ENCODE measurements around the gene ARHGAP18.

The ARHGAP18 gene

DNA sequence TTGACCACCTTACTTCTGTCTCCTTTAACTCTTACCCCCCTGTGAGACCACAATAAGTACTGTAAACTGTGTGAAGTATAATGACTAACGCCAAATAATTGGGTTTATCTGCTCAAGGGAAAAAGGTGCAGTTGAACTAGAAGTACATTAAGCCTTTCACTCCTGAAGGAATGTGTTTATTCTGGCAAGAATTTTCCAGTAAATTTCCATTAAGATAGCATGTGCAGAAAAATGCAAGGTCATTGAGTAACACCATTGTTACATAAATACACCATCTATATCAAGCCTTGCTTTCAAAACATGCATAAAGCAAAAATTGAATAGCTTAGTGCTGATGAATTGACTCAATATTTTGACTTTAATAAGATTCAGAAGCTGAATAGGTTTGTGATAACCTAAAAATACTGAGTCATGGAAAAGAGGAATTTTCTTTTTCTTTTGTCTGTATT lies 65.4 kb downstream of the ARHGAP18 start:
- Histone ChIP-seq H3K4me1 (ENCODE audit: control insufficient read depth, insufficient read depth, low read length) (0 out of 2 replicates have a peak, but pooled peaks cover 2% of the 10 kb centered on the region), H3K4me3 (ENCODE audit: low read length) (no peak overlapping the region), H3K36me3 (ENCODE audit: control insufficient read depth, insufficient read depth, low read length) (no peaks in the 10 kb centered on the region), H3K27me3 (ENCODE audit: control insufficient read depth, insufficient read depth, low read length) (no peaks in the 10 kb centered on the region), H3K9me3 (ENCODE audit: control insufficient read depth, insufficient read depth, low read length) (no peaks in the 10 kb centered on the region), H3K27ac (ENCODE audit: low read length) (no peak overlapping the region)
- DNase-seq (ENCODE audit: low read depth, low spot score): no peak
- no CpG with 5 or more reads among the region's 1 CpG for WGBS (ENCODE audit: insufficient coverage, insufficient read length)

DNA sequence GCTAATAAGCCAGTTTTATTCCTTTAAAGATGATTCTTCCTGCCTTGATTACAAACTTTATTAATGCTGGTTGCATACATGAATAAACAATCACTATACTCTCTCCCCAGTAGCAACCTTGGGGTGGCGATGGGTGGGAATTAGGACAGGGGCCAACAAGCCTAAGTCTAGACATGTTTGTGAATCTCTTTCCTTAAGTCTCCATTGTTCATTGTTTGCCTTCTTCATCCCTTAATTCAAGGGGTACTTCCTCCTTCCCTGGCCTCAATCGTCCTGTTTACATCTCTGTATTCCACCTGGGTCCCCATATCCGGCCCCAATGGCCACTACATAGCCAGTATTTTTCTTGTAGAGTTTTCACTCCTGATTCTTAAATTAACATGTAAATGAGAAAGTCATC lies 66.0 kb downstream of the ARHGAP18 start:
- no peak overlapping the region for H3K4me3 ChIP-seq (ENCODE audit: low read length)
- H3K9me3 ChIP-seq (ENCODE audit: control insufficient read depth, insufficient read depth, low read length): no peaks in the 10 kb centered on the region
- no peak for DNase-seq (ENCODE audit: low read depth, low spot score)
- 0 out of 2 replicates have a peak, but pooled peaks cover 2% of the 10 kb centered on the region for H3K4me1 ChIP-seq (ENCODE audit: control insufficient read depth, insufficient read depth, low read length)
- no peaks in the 10 kb centered on the region for H3K27me3 ChIP-seq (ENCODE audit: control insufficient read depth, insufficient read depth, low read length)
- H3K36me3 ChIP-seq (ENCODE audit: control insufficient read depth, insufficient read depth, low read length): no peaks in the 10 kb centered on the region
- no CpG with 5 or more reads among the region's 3 CpGs for WGBS (ENCODE audit: insufficient coverage, insufficient read length)
- H3K27ac ChIP-seq (ENCODE audit: low read length): no peak overlapping the region

DNA sequence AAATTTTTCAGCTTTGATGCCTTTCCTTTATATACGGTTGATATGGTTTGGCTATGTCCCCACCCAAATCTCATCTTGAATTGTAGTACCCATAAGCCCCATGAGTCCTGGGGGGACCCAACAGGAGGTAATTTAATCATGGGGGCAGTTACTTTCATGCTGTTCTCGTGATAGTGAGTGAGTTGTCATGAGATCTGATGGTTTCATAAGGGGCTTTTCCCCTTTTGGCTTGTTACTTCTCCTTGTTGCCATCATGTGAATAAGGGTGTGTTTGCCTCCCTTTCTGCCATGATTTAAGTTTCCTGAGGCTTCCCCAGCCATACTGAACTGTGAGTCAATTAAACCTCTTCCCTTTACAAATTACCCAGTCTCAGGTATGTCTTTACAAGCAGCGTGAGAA lies 66.8 kb downstream of the ARHGAP18 start:
- Histone ChIP-seq H3K4me1 (ENCODE audit: control insufficient read depth, insufficient read depth, low read length) (0 out of 2 replicates have a peak, but pooled peaks cover 2% of the 10 kb centered on the region), H3K36me3 (ENCODE audit: control insufficient read depth, insufficient read depth, low read length) (no peaks in the 10 kb centered on the region), H3K9me3 (ENCODE audit: control insufficient read depth, insufficient read depth, low read length) (no peaks in the 10 kb centered on the region), H3K27me3 (ENCODE audit: control insufficient read depth, insufficient read depth, low read length) (no peaks in the 10 kb centered on the region), H3K27ac (ENCODE audit: low read length) (no peak overlapping the region), H3K4me3 (ENCODE audit: low read length) (no peak overlapping the region)
- no peak for DNase-seq (ENCODE audit: low read depth, low spot score)
- WGBS (ENCODE audit: insufficient coverage, insufficient read length): no CpG with 5 or more reads among the region's 3 CpGs

DNA sequence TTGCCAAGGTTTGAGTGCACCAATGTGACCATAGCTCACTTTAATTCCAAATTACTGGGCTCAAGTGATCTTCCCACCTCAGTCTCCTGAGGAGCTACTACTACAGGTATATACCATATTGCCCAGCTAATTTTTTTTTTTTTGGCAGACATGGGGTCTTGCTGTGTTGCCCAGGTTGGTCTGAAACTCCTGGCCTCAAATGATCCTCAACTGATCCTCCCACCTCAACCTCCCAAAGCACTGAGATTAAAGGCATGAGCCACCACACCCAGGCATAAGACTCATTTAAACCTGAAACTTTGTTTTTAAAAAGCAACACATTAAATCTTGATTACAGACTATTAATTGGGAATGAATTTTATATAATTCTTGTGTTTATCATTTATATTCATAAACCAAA lies 67.7 kb downstream of the ARHGAP18 start:
- Histone ChIP-seq H3K4me1 (ENCODE audit: control insufficient read depth, insufficient read depth, low read length) (0 out of 2 replicates have a peak, but pooled peaks cover 2% of the 10 kb centered on the region), H3K27me3 (ENCODE audit: control insufficient read depth, insufficient read depth, low read length) (no peaks in the 10 kb centered on the region), H3K36me3 (ENCODE audit: control insufficient read depth, insufficient read depth, low read length) (no peaks in the 10 kb centered on the region), H3K4me3 (ENCODE audit: low read length) (no peak overlapping the region), H3K27ac (ENCODE audit: low read length) (no peak overlapping the region), H3K9me3 (ENCODE audit: control insufficient read depth, insufficient read depth, low read length) (no peaks in the 10 kb centered on the region)
- DNase-seq (ENCODE audit: low read depth, low spot score): no peak

DNA sequence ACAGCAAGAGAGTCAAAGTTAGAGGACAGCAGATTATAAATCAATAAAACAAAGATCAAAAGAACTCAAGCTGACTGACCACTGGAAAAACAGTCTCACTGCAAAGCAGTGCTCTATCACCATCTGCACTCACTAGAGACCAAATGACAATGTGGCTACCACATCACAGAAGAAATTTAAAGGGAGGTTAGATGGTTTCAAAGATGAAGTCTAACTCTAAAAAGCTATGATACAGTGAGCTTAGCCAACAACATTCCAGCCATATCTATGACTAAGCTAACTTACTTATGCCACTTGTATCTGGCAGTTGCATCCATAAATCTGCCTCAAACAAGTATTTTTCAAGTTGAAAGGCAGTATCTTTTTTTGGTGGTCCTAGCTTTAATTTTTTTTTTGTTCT lies 68.6 kb downstream of the ARHGAP18 start:
- H3K36me3 ChIP-seq (ENCODE audit: control insufficient read depth, insufficient read depth, low read length): no peaks in the 10 kb centered on the region
- H3K27me3 ChIP-seq (ENCODE audit: control insufficient read depth, insufficient read depth, low read length): no peaks in the 10 kb centered on the region
- no peak overlapping the region for H3K27ac ChIP-seq (ENCODE audit: low read length)
- 0 out of 2 replicates have a peak, but pooled peaks cover 2% of the 10 kb centered on the region for H3K4me1 ChIP-seq (ENCODE audit: control insufficient read depth, insufficient read depth, low read length)
- H3K4me3 ChIP-seq (ENCODE audit: low read length): no peak overlapping the region
- H3K9me3 ChIP-seq (ENCODE audit: control insufficient read depth, insufficient read depth, low read length): no peaks in the 10 kb centered on the region
- DNase-seq (ENCODE audit: low read depth, low spot score): no peak

DNA sequence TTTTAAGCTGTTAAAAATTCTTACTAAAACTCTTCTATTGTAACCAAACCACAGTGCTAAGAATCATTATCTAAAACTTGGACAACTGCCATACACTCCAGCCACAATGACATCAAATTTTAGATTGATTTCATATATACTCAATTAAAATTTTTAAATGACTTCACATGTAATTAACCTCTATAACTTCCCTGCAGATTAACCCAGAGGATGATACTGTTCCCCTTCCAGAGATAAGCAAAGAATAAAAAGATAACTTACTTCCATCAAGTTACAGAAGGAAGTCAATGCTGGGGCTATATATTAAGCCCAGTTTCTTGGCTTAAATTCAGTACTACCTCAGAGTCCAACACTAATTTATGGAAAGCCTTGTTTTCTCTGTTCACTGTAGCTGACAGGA lies 71.3 kb downstream of the ARHGAP18 start:
- H3K36me3 ChIP-seq (ENCODE audit: control insufficient read depth, insufficient read depth, low read length): no peaks in the 10 kb centered on the region
- H3K4me3 ChIP-seq (ENCODE audit: low read length): no peak overlapping the region
- no peak for DNase-seq (ENCODE audit: low read depth, low spot score)
- no peaks in the 10 kb centered on the region for H3K4me1 ChIP-seq (ENCODE audit: control insufficient read depth, insufficient read depth, low read length)
- H3K9me3 ChIP-seq (ENCODE audit: control insufficient read depth, insufficient read depth, low read length): no peaks in the 10 kb centered on the region
- no peak overlapping the region for H3K27ac ChIP-seq (ENCODE audit: low read length)
- H3K27me3 ChIP-seq (ENCODE audit: control insufficient read depth, insufficient read depth, low read length): no peaks in the 10 kb centered on the region

DNA sequence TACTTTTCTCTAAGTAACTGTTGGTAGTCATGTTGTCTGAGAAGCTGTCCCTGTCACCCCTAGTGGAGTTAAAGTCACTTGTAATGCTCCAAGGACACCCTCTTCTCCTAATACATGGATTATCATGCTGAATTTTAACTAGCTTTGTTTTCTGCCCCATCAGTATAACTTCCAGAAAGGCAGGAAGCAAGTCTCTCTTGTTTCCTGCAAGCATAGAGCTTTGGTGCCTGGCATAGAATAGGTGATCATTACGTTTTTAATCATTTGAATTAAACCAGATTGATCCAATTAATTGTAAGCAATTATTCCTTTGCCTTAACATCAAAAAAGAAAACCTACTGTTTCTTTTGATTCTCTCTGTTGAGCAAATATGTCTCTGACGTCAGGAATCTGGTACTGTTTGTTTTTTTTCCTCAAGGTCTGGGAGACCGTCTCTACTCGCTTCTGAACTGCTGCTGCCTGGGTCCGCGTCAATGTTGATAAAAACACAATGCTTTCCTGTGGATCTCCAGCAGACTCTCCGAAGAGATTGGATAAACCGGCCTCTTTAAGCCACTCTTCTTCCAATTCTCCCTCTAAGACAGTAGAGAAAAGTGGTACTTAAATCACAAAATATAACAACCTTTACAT lies 71.8 kb downstream of the ARHGAP18 start:
- Histone ChIP-seq H3K27me3 (ENCODE audit: control insufficient read depth, insufficient read depth, low read length) (no peaks in the 10 kb centered on the region), H3K4me1 (ENCODE audit: control insufficient read depth, insufficient read depth, low read length) (no peaks in the 10 kb centered on the region), H3K9me3 (ENCODE audit: control insufficient read depth, insufficient read depth, low read length) (no peaks in the 10 kb centered on the region), H3K27ac (ENCODE audit: low read length) (no peak overlapping the region), H3K36me3 (ENCODE audit: control insufficient read depth, insufficient read depth, low read length) (no peaks in the 10 kb centered on the region), H3K4me3 (ENCODE audit: low read length) (no peak overlapping the region)
- no CpG with 5 or more reads among the region's 8 CpGs for WGBS (ENCODE audit: insufficient coverage, insufficient read length)
- no peak for DNase-seq (ENCODE audit: low read depth, low spot score)

DNA sequence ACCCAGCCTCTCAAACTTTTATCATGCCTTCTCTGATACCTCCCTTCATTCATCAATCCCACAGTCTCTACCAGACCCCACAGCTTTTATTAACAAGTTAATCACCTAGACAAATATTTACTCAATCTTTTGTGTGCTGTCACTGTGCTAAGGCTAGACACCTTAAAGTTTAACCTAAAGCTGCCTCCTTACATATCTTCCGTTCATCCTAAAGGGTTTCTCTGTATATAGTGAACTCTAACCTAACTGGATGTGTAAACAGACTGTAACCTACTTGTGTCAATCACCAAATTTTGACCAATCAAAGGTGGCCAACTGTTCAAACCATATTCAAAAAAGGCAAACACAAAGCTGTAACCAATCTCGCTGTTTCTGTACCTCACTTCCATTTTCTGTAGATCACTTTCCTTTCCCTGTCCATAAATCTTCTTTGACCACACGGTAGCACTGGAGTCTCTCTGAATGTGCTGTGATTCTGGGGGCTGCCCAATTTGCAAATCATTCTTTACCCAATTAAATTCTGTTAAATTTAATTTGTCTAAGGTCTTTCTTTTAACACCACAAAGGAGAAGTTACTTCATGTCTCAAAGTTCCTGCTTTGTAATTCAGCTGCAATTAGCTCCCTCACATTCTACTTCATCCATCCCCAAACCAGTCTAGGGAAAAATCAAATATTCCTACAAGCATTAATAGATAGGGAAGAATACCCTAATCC lies 72.5 kb downstream of the ARHGAP18 start:
- Histone ChIP-seq H3K27ac (ENCODE audit: low read length) (no peak overlapping the region), H3K36me3 (ENCODE audit: control insufficient read depth, insufficient read depth, low read length) (no peaks in the 10 kb centered on the region), H3K4me3 (ENCODE audit: low read length) (no peak overlapping the region), H3K9me3 (ENCODE audit: control insufficient read depth, insufficient read depth, low read length) (no peaks in the 10 kb centered on the region), H3K27me3 (ENCODE audit: control insufficient read depth, insufficient read depth, low read length) (no peaks in the 10 kb centered on the region), H3K4me1 (ENCODE audit: control insufficient read depth, insufficient read depth, low read length) (no peaks in the 10 kb centered on the region)
- no CpG with 5 or more reads among the region's 3 CpGs for WGBS (ENCODE audit: insufficient coverage, insufficient read length)
- DNase-seq (ENCODE audit: low read depth, low spot score): no peak

DNA sequence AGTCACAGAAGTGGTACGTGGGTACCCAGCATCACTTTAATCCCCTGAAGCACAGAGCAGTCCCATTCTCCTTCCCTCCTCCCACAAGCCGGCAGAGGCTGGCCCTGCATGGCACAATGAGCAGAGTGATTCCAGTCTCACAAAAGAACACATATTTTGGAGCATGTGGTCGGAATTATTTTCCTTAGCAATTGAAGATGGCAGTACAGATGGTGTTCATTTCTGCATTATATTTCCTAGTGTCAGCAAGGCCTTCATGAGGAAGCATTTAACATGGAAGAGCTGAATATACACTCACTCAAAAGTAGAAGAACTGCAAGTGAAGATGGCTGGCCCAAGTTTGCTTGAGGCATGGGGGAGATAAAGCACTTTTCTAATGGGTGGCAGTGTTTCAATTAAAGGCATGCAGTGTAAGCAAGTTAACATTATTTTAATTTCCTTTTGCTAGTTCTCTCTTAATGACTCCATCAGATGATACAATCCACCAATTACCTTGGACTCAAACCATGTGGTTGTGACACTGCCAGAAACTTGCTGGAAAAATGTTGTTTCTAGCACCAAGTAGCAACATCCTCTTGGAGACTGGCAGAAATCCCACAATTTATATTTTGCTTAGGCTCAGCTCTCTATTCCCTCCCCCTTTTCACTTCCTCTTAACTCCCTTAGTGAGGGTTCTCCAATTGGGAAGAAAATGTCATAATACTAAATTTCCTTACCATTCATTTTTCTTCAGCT lies 74.4 kb downstream of the ARHGAP18 start:
- no CpG with 5 or more reads among the region's 3 CpGs for WGBS (ENCODE audit: insufficient coverage, insufficient read length)
- DNase-seq (ENCODE audit: low read depth, low spot score): no peak
- no peaks in the 10 kb centered on the region for H3K4me1 ChIP-seq (ENCODE audit: control insufficient read depth, insufficient read depth, low read length)

DNA sequence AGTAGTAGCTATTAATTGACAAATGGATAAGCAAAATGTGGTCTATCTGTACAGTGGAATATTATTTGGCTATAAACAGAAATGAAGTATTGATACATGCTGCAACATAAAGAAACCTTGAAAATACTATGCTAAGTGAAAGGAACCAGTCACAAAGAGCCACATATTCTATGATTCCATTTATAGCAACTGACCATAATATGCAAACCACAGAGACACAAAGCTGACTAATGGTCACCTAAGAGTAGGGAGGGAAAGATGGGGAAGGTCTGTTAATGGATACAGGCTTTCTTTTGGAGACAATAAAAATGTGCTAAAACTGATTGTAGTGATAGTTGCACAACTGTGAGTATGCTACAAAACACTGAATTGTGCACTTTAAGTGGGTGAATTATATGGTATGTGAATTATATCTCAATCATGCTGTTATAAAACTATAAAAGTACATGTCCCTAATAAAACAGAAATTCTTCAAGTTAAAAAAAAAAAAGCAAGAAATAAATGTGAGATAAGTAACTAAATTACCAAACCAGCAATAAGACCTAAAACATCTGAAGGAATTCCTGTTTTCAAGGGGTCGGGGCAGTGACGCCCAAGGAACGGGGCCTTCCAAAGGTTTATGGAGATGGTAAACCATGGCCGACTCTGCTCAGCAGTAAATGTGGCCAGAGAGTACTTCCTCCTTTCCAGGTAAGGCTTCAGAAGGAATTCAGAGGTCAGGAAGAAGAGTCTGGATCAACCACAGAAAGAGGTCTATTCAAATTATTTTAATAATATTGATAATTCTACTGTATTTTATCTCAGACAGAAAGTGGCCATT lies 75.4 kb downstream of the ARHGAP18 start:
- no CpG with 5 or more reads among the region's 4 CpGs for WGBS (ENCODE audit: insufficient coverage, insufficient read length)
- no peak overlapping the region for H3K4me3 ChIP-seq (ENCODE audit: low read length)
- H3K36me3 ChIP-seq (ENCODE audit: control insufficient read depth, insufficient read depth, low read length): no peaks in the 10 kb centered on the region
- DNase-seq (ENCODE audit: low read depth, low spot score): no peak
- H3K4me1 ChIP-seq (ENCODE audit: control insufficient read depth, insufficient read depth, low read length): no peaks in the 10 kb centered on the region
- H3K27me3 ChIP-seq (ENCODE audit: control insufficient read depth, insufficient read depth, low read length): no peaks in the 10 kb centered on the region
- H3K9me3 ChIP-seq (ENCODE audit: control insufficient read depth, insufficient read depth, low read length): no peaks in the 10 kb centered on the region
- H3K27ac ChIP-seq (ENCODE audit: low read length): no peak overlapping the region

More for the DNA sequence above, 74.4 kb downstream of the ARHGAP18 start:
- Histone ChIP-seq H3K27me3 (ENCODE audit: control insufficient read depth, insufficient read depth, low read length) (no peaks in the 10 kb centered on the region), H3K36me3 (ENCODE audit: control insufficient read depth, insufficient read depth, low read length) (no peaks in the 10 kb centered on the region), H3K9me3 (ENCODE audit: control insufficient read depth, insufficient read depth, low read length) (no peaks in the 10 kb centered on the region), H3K4me3 (ENCODE audit: low read length) (no peak overlapping the region), H3K27ac (ENCODE audit: low read length) (no peak overlapping the region)
